OCI-LY3 (cell line): Measurements from ENCODE around the gene SLC12A5.

Source experiments
- CTCF ChIP-seq: fragments of 200-600, 300-600 bp; sonication (generic); IDR thresholded peaks from 2 replicates; pipeline ENCODE4 v1.5.1; 2014; ENCODE audit warnings: antibody characterized with exemption, low read length, low read depth
- EZH2phosphoT487 ChIP-seq: fragments of 200-600 bp; shearing (Covaris generic); IDR thresholded peaks from 2 replicates; pipeline ENCODE4 v1.6.1; 2018; ENCODE audit warnings: antibody characterized with exemption, mixed run types, low read depth

- TF ChIP-seq CTCF = no peak
- no peak for TF ChIP-seq EZH2phosphoT487
These were observed 20.2 kb downstream of the SLC12A5 start for GRCh38 chr20:46049190-46049589.
